Measurements from ENCODE around the gene CR1. TPM values are rescaled to one million over a fixed set of nuclear protein-coding genes. Genes with fewer than 3 reads are reported as not detected.

Gene CR1
- total and polyA plus RNA-seq, 2 of the 8 experiments (the other 6 are each of a cell fraction or from before 2014, with no cell fraction given), result 0.15 to 0.22 TPM

DNA sequence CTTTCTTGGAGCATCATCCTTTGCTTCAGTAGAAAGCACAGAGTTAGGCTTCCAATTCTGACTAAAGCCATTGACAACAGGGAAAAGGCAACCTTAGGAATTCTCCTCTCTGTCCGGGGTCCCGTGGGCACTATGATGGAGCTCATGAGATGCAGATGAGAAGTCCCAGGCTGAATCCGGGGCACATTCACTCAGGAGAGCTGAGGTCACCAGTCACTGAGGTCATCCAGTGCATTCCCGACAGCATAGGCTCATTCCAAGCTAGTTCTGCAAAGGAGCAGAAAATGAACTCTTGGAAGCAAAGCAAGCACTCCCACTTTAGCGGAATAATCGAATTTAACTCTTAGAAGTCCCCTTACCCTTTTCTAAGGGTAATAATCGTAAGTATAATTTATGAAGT is 6.8 kb downstream of the CR1 start:
- Histone ChIP-seq H3K23ac (ENCODE audit: insufficient read length) (no peak overlapping the region), H3K23me2 (ENCODE audit: low read depth, low read length) (no peaks in the 10 kb centered on the region), H2BK5ac (ENCODE audit: low read depth, low read length) (no peak overlapping the region), H4K5ac (ENCODE audit: insufficient read length, low read depth, low read length) (no peak overlapping the region), H2BK120ac (replicated peaks; ENCODE audit: low read depth, low read length) (no peak overlapping the region), H3K79me1 (ENCODE audit: low read depth, low read length) (no peaks in the 10 kb centered on the region), H3K36me3 (ENCODE audit: control insufficient read depth in 2 of 4, insufficient read depth in 4 of 4, low read length in 3 of 4) (no peaks in the 10 kb centered on the region), H2BK12ac (ENCODE audit: low read depth, low read length) (no peak overlapping the region), H4K91ac (replicated peaks; ENCODE audit: insufficient read length, low read length) (no peak overlapping the region), H4K20me1 (replicated peaks in 1 of 2; ENCODE audit: control insufficient read depth in 1 of 2, insufficient read depth in 2 of 2, low read length in 2 of 2) (no peaks in the 10 kb centered on the region), H3K79me2 (ENCODE audit: control insufficient read depth in 1 of 2, insufficient read depth in 2 of 2, low read length in 2 of 2) (no peaks in the 10 kb centered on the region), H2BK20ac (ENCODE audit: low read length) (no peak overlapping the region), H3K4ac (replicated peaks; ENCODE audit: insufficient read length, low read depth, low read length) (no peak overlapping the region), H3K27me3 (replicated peaks in 1 of 4; ENCODE audit: control insufficient read depth in 3 of 4, extremely low read depth in 1 of 4, insufficient read depth in 3 of 4, low read length in 3 of 4) (no peaks in the 10 kb centered on the region; a peak in 1 of 7 replicates), H3K56ac (replicated peaks; ENCODE audit: insufficient read length, low read depth, low read length) (no peak overlapping the region), H3K14ac (ENCODE audit: insufficient read length) (no peak overlapping the region), H3K27ac (ENCODE audit: low read depth, low read length) (no peak overlapping the region), H3K9me3 (ENCODE audit: insufficient read depth in 2 of 2, low read depth in 1 of 2, low read length in 1 of 2) (no peaks in the 10 kb centered on the region), H3K9ac (replicated peaks in 1 of 4; ENCODE audit: extremely low read depth in 1 of 4, low read depth in 3 of 4, low read length in 3 of 4) (no peak overlapping the region), H2AFZ (ENCODE audit: low read length) (no peak overlapping the region), H3K18ac (ENCODE audit: extremely low read depth, low read length) (no peak overlapping the region), H3K4me3 (ENCODE audit: extremely low read depth in 1 of 4, insufficient read depth in 2 of 4, low read depth in 3 of 4, low read length in 4 of 4) (no peak overlapping the region), H4K8ac (ENCODE audit: extremely low read depth, insufficient read depth, low read length) (no peak overlapping the region), H3K4me1 (replicated peaks in 1 of 4; ENCODE audit: control insufficient read depth in 3 of 4, insufficient read depth in 4 of 4, low read length in 3 of 4) (no peaks in the 10 kb centered on the region), H3K4me2 (ENCODE audit: insufficient read depth in 1 of 2, low read depth in 2 of 2, low read length in 2 of 2) (no peak overlapping the region), H2BK15ac (ENCODE audit: low read length) (no peak overlapping the region), H2AK5ac (ENCODE audit: low read depth, low read length) (no peak overlapping the region)
- POLR2A ChIA-PET (ENCODE audit: partially characterized antibody), result no interaction called here
- no peak for FAIRE-seq
- CTCF ChIA-PET (ENCODE audit: partially characterized antibody), result interaction anchor here (0.6 to 1.6 kb wide), 3 partner anchors 10 to 419 kb away, joined by 3 to 4 read pairs (median 3); no protein-coding TSS in a partner anchor
- 92% methylated on average over 7 of the region's 7 CpGs; no CpG with 5 or more reads in 1 of the 2 experiments for WGBS, 2 experiments (ENCODE audit: extremely low coverage in 1 of 2, insufficient coverage in 1 of 2, insufficient read length in 1 of 2, insufficient replicate concordance in 2 of 2, low coverage in 1 of 2, low lambda C conversion rate in 2 of 2, missing lambda C conversion rate in 1 of 2)
- DNase-seq (ENCODE audit: low read depth in 1 of 2, low spot score in 2 of 2), result no peak
- TF ChIP-seq ASH2L (IDR thresholded peaks at IDR 0.05; ENCODE audit: low read length) (no peak), SIN3A (conservative IDR thresholded peaks at IDR 0.05 in 1 of 2, IDR thresholded peaks at IDR 0.05 in 1 of 2; ENCODE audit: low read depth in 1 of 2, low read length in 2 of 2) (no peak), YY1 (IDR thresholded peaks at IDR 0.05; ENCODE audit: low read depth, low read length) (no peak), TCF12 (IDR thresholded peaks at IDR 0.05; ENCODE audit: low read depth, low read length) (no peak), RXRA (IDR thresholded peaks at IDR 0.05; ENCODE audit: insufficient read depth, low read depth, low read length) (no peak), TAF1 (IDR thresholded peaks at IDR 0.05; ENCODE audit: low read depth, low read length) (no peak), BCL11A (IDR thresholded peaks at IDR 0.05; ENCODE audit: low read depth in 2 of 2, low read length in 2 of 2) (no peak), CHD2 (IDR thresholded peaks at IDR 0.05; ENCODE audit: low read length) (no peak), RAD21 (IDR thresholded peaks at IDR 0.05 in 1 of 2, conservative IDR thresholded peaks at IDR 0.05 in 1 of 2; ENCODE audit: low read depth in 2 of 2, low read length in 2 of 2) (no peak), POLR2AphosphoS5 (IDR thresholded peaks at IDR 0.05; ENCODE audit: low read depth, low read length) (no peak), JUND (IDR thresholded peaks at IDR 0.05; ENCODE audit: low read length) (no peak), CEBPB (IDR thresholded peaks at IDR 0.05; ENCODE audit: low read depth, low read length) (no peak)
- TF ChIP-seq, protein P1, sequence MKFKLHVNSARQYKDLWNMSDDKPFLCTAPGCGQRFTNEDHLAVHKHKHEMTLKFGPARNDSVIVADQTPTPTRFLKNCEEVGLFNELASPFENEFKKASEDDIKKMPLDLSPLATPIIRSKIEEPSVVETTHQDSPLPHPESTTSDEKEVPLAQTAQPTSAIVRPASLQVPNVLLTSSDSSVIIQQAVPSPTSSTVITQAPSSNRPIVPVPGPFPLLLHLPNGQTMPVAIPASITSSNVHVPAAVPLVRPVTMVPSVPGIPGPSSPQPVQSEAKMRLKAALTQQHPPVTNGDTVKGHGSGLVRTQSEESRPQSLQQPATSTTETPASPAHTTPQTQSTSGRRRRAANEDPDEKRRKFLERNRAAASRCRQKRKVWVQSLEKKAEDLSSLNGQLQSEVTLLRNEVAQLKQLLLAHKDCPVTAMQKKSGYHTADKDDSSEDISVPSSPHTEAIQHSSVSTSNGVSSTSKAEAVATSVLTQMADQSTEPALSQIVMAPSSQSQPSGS (IDR thresholded peaks at IDR 0.05; ENCODE audit: low read length), result no peak
